Peyer's patch (tissue), 4 donors: ENCODE data around the gene XCL1.
"Not testable (repeated sequence)": the region's sequence is repeated elsewhere in the genome, so short reads cannot be mapped to it uniquely, and the experiment has no call there.

ENCODE experiments used
- CTCF ChIP-seq, 6 experiments: fragments of 450-650 bp in 4 of 6; fragments of 200-600 bp in 2 of 6; sonication (generic) in 1 of 6; IDR thresholded peaks; one replicate each; pipeline ENCODE4 v1.5.1; 2017 to 2019; ENCODE audit warnings: antibody characterized with exemption in 6 of 6, mild to moderate bottlenecking in 3 of 6, moderate library complexity in 1 of 6
- POLR2A ChIP-seq, 2 donors: fragments of 450-650 bp; IDR thresholded peaks; one replicate each; pipeline ENCODE4 v1.5.1; 2017; ENCODE audit warnings: antibody characterized with exemption in 2 of 2, mild to moderate bottlenecking in 2 of 2, moderate library complexity in 2 of 2

DNA sequence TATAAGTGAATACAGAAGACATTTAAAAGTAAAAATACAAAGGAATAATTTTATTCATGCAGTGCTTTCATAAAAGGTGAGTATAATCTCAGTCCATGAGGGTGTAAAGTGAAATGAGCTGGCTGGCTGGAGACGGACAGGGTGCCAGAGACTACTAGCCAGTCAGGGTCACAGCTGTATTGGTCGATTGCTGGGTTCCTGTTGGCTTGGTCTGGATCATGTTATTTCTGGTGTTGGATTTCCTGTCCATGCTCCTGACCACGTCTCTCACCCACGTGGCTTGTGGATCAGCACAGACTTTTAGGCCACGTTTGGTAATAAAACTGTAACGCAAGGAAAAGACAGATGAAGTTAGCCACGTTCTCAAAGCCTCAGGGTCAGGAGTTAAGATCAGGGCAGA lies 35.6 kb upstream of the XCL1 start:
- not testable (repeated sequence) for TF ChIP-seq CTCF, POLR2A (IDR thresholded peaks at IDR 0.05)
